Osteoblast (primary cell): ENCODE measurements around the gene NKAIN2. TPM values are rescaled to one million over a fixed set of nuclear protein-coding genes. Genes with fewer than 3 reads are reported as not detected.
"Not testable (repeated sequence)": the region's sequence is repeated elsewhere in the genome, so short reads cannot be mapped to it uniquely, and the experiment has no call there.

ENCODE experiments used
- DNase-seq: peaks from one replicate; pipeline ENCODE4 v3.0.0; 2011; ENCODE audit warnings: low spot score, mixed read lengths; ENCODE audit not compliant: insufficient read length; ENCODE audit errors: missing footprints
- H2AFZ ChIP-seq: 2 replicates; pipeline ENCODE4 v1.6.0; 2011; ENCODE audit warnings: mild to moderate bottlenecking, low read length
- H3K27ac ChIP-seq: 2 replicates; pipeline ENCODE4 v1.5.1; 2011; ENCODE audit warnings: mild to moderate bottlenecking, low read depth, low read length, moderate library complexity
- H3K27me3 ChIP-seq: 2 replicates; pipeline ENCODE4 v1.6.0; 2012; ENCODE audit warnings: mild to moderate bottlenecking, control low read depth, inconsistent platforms, low read length, moderate library complexity; ENCODE audit not compliant: insufficient read depth
- H3K36me3 ChIP-seq: 2 replicates; pipeline ENCODE4 v1.5.1; 2011; ENCODE audit warnings: mild to moderate bottlenecking, low read length, control low read depth, moderate library complexity; ENCODE audit not compliant: insufficient read depth
- H3K4me1 ChIP-seq: 2 replicates; pipeline ENCODE4 v1.5.1; 2011; ENCODE audit warnings: mild to moderate bottlenecking, low read length, control low read depth, moderate library complexity; ENCODE audit not compliant: insufficient read depth
- H3K4me2 ChIP-seq: 2 replicates; pipeline ENCODE4 v1.6.0; 2011; ENCODE audit warnings: mild to moderate bottlenecking, low read length; ENCODE audit not compliant: insufficient read depth
- H3K4me3 ChIP-seq: fragments of 200-600 bp; sonication (generic); 3 replicates; pipeline ENCODE4 v1.5.1; 2012; ENCODE audit warnings: mild to moderate bottlenecking, low read length, inconsistent platforms; ENCODE audit not compliant: insufficient read depth
- H3K79me2 ChIP-seq: 2 replicates; pipeline ENCODE4 v1.6.0; 2012; ENCODE audit warnings: mild to moderate bottlenecking, low read length, control low read depth, inconsistent platforms; ENCODE audit not compliant: insufficient read depth
- H3K9me3 ChIP-seq: 2 replicates; pipeline ENCODE4 v1.5.1; 2011; ENCODE audit warnings: low read depth, low read length, control low read depth
- H4K20me1 ChIP-seq: 2 replicates; pipeline ENCODE4 v1.6.0; 2012; ENCODE audit warnings: mild to moderate bottlenecking, low read length, control low read depth; ENCODE audit not compliant: insufficient read depth
- CTCF ChIP-seq: IDR thresholded peaks from 2 replicates; pipeline ENCODE4 v1.5.1; 2011; ENCODE audit warnings: mild to moderate bottlenecking, low read depth, low read length, moderate library complexity; ENCODE audit errors: extremely low read depth
- total RNA-seq: library from RNA; depleted of rRNA; stranded (reverse); fragments of >200 nt; gene quantifications from 2 replicates; pipeline ENCODE4 v1.2.3, GENCODE V29; 2012

The NKAIN2 gene
- total RNA-seq, 1 donor = under 0.01 TPM

GRCh38 chr6:124463271-124463670 is 659.6 kb downstream of the NKAIN2 start:
- no peaks in the 10 kb centered on the region for H3K27me3 ChIP-seq
- H3K4me1 ChIP-seq = no peaks in the 10 kb centered on the region
- no peaks in the 10 kb centered on the region for H4K20me1 ChIP-seq
- H3K79me2 ChIP-seq = no peaks in the 10 kb centered on the region
- no peak for DNase-seq
- no peak for TF ChIP-seq CTCF
- no peak overlapping the region for H3K4me2 ChIP-seq
- H3K4me3 ChIP-seq = no peak overlapping the region
- no peaks in the 10 kb centered on the region for H3K36me3 ChIP-seq
- no peak overlapping the region for H3K27ac ChIP-seq
- H3K9me3 ChIP-seq = no peaks in the 10 kb centered on the region
- H2AFZ ChIP-seq = no peak overlapping the region

DNA sequence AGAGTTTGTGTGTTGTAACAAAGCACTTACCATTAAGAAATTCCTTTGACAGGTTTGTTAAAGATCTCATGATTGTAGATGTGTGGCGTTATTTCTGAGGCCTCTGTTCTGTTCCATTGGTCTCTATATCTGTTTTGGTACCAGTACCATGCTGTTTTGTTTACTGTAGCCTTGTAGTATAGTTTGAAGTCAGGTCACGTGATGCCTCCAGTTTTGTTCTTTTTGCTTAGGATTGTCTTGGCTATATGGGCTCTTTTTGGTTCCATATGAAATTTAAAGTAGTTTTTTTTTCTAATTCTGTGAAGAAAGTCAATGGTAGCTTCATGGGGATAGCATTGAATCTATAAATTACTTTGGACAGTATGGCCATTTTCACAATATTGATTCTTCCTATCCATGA is 660.9 kb downstream of the NKAIN2 start:
- not testable (repeated sequence) for H4K20me1 ChIP-seq, H2AFZ ChIP-seq, H3K36me3 ChIP-seq, DNase-seq, H3K9me3 ChIP-seq, H3K27ac ChIP-seq, H3K4me3 ChIP-seq, H3K4me1 ChIP-seq, H3K4me2 ChIP-seq, H3K79me2 ChIP-seq, H3K27me3 ChIP-seq

- Histone ChIP-seq H3K27me3 (no peaks in the 10 kb centered on the region), H3K79me2 (no peaks in the 10 kb centered on the region), H3K36me3 (no peaks in the 10 kb centered on the region), H3K4me3 (no peak overlapping the region), H2AFZ (no peak overlapping the region), H3K27ac (no peak overlapping the region), H3K9me3 (no peaks in the 10 kb centered on the region), H3K4me1 (no peaks in the 10 kb centered on the region), H3K4me2 (no peak overlapping the region), H4K20me1 (no peaks in the 10 kb centered on the region)
- DNase-seq = no peak
- no peak for TF ChIP-seq CTCF
Measured at GRCh38 chr6:124466949-124467348, 663.3 kb downstream of the NKAIN2 start.

GRCh38 chr6:124467366-124467765 is 663.7 kb downstream of the NKAIN2 start:
- Histone ChIP-seq H3K9me3 (no peaks in the 10 kb centered on the region), H3K27ac (no peak overlapping the region), H3K27me3 (no peaks in the 10 kb centered on the region), H3K4me1 (no peaks in the 10 kb centered on the region), H3K79me2 (no peaks in the 10 kb centered on the region), H3K36me3 (no peaks in the 10 kb centered on the region), H3K4me2 (no peak overlapping the region), H2AFZ (no peak overlapping the region), H4K20me1 (no peaks in the 10 kb centered on the region), H3K4me3 (no peak overlapping the region)
- TF ChIP-seq CTCF = no peak
- DNase-seq = no peak

DNA sequence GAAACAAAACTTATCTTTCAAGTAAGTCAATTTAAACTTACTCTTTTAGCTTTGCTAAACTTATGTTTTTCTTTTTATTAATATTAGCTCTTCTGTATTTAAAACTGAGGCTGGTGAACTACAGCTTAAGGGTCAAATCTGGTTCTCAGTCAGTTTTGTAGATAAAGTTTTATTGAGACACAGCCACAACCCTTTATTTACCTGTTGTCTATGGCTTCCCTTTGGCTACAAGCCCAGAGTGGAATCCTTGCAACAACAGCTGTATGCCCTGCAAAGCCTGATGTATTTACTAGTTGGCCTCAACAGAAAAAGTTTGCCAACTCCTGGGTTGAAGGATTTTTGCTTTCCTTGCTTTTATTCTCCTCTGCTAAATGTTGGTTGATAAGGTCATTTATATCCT is 667.1 kb downstream of the NKAIN2 start:
- no peaks in the 10 kb centered on the region for H3K36me3 ChIP-seq
- no peaks in the 10 kb centered on the region for H3K4me1 ChIP-seq
- no peaks in the 10 kb centered on the region for H3K9me3 ChIP-seq
- no peak for TF ChIP-seq CTCF
- H3K27ac ChIP-seq = no peak overlapping the region
- no peaks in the 10 kb centered on the region for H4K20me1 ChIP-seq
- no peak overlapping the region for H3K4me3 ChIP-seq
- H3K27me3 ChIP-seq = no peaks in the 10 kb centered on the region
- DNase-seq = no peak
- no peak overlapping the region for H2AFZ ChIP-seq
- H3K4me2 ChIP-seq = no peak overlapping the region
- no peaks in the 10 kb centered on the region for H3K79me2 ChIP-seq
